Inferior parietal cortex (tissue), 1 donor: ENCODE data around the gene KRTAP4-7.
"Not testable (repeated sequence)": the region's sequence is repeated elsewhere in the genome, so short reads cannot be mapped to it uniquely, and the experiment has no call there.

Source experiments
- DNase-seq: peaks from one replicate; pipeline ENCODE4 v3.0.0-alpha.2; 2016; ENCODE audit errors: extremely low spot score

The KRTAP4-7 gene

DNA sequence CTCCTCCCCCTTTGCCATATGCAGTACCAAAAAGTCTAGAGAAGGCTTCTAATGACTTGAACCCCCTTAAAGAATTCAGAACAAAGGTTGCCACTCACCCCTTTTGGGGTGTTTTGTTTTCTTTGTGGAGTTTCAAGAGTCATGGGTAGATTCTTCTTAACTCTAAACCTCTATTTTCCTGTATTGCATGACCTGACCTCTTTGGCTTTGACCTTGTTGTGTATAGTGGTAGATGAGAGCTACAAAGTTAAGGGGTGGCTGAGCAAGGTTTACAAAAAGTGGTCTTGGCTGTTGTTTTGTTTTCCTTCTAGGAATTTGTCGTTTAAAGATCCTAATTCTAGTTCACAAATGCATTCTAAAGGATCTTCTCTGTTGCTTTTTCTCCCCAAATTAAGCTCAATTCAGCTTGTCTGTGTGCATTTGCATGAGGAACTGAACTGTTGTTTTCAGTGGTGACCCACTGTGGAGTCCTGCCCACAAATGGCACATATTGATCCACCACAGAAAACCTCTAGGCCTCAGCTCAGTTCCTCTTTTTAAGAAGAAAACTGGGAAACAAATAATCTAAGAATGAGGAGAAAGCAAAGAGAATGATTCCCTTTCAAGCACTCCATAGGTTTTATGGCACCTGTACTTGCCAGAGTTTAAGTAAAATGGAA lies 24.9 kb downstream of the KRTAP4-7 start:
- not testable (repeated sequence) for DNase-seq

DNA sequence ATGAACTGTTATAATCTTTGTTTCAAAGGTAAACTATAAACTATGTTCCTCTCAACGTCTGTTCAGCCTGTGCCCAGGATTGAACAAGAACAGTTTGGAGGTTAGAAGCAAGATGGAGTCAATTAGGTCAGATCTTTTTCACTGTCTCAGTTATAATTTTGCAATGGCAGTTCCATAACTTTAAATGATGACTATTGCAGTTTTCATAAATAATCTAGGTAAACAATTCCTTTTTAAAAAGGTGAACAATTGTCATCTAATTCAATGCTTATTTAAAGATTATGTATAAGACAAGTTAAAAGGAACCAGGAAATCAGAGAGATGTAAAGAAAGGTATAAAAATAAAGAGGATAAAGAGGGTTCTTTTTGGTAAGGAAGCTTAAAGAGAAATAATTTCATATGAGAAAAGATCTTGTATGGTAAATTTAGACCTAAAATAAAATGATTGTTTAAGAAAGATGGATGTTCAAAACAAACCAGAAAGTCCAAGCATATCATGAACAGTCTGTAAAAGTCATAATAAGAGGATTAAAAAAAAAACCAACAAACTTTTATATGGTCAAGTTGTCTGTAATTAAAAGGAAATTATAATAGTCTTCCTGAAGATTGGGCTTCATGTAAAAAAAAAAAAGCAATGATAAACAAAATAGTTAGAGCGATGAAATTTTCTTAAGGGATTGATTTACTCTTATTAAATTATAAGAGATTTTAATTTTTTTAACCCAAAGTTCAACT lies 27.4 kb downstream of the KRTAP4-7 start:
- DNase-seq, result no peak

DNA sequence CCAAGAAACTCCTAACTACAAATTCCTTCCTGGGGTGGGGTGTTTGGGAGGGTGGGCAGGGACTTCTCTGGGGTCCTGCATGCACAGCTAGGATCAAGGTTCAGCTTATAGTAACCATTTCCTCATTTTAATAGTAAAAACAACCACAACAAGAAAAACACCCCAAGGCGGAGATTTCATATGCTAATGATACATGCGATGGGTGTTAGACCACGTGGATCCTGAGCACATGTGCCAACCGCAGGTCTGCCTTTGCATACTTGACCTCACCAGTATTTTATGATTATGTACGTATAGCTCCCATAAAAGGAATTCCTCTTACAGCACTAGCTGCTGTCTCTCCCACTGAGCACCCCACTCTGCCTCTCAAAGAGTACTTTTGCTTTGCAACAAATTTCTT lies 32.3 kb downstream of the KRTAP4-7 start:
- no peak for DNase-seq

DNA sequence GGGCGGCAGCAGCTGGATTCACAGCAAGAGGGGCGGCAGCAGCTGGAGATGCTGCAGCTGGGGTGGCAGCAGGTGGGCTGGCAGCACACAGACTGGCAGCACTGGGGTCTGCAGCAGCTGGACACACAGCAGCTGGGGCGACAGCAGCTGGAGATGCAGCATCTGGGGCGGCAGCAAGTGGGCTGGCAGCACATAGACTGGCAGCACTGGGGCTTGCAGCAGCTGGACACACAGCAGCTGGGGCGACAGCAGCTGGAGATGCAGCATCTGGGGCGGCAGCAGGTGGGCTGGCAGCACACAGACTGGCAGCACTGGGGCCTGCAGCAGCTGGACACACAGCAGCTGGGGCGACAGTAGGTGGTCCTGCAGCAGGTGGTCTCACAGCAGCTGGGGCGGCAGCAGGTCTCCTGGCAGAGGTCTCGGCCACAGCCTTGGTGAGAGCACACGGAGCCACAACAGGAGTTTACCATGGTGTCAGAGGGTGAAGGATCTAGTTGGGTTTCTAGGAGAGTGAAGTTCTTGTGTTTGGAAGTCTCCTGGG lies 34.0 kb downstream of the KRTAP4-7 start, which contains the start of gene KRTAP4-11:
KRTAP4-11 (minus strand) TSS at position 528 of the 541 bp plus-strand sequence; CDS start at position 470, 58 bp downstream.
- not testable (repeated sequence) for DNase-seq

DNA sequence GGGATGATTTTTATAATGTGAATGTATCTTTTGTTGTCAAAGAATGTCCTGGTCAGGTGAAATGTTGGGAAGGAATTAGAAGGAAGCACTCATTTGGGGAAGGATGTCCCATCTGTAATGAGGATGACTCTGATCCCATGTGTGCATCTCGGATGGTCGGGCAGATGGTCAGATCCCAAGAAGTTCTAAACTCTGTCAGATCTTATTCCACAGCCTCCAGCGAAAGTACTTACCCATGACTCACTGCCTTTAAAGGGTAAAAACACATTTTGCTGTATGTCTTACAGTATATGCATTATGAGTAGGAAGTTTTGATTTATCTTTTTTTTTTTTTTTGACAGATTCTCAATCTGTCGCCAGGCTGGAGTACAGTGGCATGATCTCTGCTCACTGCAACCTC lies 34.8 kb downstream of the KRTAP4-7 start:
- DNase-seq, result no peak

DNA sequence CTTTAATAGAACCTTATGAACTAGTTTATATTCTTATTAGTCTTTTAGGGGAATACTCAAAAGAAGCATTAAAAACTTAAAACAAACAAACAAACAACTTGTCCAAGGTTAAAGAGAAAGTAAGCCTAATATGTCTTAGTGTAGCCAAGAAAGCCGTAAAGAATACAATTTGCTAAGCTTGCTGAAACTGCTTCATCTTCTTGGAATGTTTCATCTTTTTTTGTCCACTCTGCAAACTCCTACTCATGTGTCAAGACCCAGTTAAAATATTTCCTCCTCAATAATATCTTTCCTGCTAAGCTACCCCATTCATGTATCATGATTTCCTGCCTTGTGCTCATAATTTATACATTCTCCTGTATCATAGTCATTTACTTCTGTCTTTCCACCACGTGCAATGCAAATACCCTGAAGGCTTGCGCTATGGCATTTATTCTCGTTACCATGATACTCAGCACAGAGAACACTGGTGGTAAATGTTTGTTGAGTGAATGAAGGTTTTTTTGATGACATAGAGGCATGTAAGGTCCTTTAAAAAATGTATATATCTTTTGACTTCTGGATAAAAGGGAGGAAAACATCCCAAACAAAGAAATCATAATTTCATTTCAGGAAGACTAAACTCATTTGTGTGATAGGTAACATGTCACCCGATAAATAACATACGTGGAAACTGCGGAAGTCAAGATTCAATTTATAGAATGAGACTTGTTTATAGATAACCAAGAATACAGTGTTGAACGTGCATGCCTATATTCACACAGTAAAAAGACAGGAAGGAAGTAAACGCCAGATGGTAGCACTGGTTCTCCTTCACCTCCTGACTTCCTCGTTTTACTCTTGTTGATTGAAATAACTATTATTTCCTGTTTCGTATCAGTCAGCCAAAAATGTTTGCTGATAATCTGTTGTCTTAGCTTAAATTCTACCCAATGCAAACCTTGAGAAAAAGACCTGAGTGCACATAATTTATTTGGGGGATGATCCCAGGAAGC lies 36.0 kb downstream of the KRTAP4-7 start:
- DNase-seq, result not testable (repeated sequence)

DNA sequence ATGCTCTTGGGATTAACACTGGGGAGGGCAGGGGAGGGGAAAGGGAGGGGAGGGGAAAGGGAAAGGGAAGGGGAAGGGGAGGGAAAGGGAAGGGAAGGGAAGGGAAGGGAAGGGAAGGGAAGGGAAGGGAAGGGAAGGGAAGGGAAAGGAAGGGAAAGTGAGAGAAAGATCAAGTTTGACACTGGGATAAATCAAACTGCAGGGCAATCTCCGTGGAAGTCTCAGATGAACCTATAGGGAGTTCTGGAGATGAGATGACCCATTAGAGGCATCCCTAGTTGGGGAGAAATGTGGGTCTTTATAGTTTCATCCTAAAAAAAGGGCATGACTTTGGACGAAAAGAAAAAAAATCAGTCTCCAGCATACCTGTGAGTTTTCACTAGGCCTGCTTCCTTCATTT lies 37.8 kb downstream of the KRTAP4-7 start:
- DNase-seq, result no peak

DNA sequence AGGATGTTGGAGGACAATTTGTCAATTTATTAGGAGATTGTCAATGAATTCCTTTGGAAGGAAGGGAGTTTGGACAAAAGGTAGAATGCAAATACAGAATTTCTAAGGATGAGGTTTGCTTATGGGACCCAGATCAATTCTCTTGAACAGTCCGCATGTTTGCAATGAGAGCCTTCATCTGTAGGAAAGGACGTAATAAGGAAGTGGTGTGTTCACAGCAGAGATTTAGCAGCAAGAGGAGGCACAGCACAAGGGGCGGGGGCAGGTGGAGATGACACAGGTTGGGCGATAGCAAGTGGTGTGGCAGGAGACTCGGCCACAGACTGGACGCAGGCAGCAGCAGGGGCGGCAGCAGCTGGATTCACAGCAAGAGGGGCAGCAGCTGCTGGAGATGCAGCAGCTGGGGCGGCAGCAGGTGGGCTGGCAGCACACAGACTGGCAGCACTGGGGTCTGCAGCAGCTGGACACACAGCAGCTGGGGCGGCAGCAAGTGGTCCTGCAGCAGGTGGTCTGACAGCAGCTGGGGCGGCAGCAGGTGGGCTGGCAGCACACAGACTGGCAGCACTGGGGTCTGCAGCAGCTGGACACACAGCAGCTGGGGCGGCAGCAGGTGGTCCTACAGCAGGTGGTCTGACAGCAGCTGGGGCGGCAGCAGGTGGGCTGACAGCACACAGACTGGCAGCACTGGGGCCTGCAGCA lies 39.5 kb downstream of the KRTAP4-7 start:
- DNase-seq, result not testable (repeated sequence)

DNA sequence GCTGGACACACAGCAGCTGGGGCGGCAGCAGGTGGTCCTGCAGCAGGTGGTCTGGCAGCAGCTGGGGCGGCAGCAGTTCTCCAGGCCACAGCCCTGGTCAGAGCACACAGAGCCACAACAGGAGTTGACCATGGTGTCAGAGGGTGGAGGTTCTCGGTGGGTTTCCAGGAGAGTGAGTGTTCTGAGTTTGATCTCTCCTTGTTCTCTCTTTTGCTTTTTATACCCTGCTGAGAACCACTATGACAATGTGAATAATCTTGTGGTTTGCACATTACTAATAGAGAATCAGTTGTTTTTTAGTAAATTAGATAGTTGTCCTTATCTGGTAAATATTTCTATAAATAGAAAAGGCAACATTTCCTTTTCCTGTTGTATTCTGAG lies 40.0 kb downstream of the KRTAP4-7 start, which contains the start of gene KRTAP4-12:
KRTAP4-12 (minus strand) TSS at position 192 of the 381 bp plus-strand sequence; CDS start at position 132, 60 bp downstream.
- not testable (repeated sequence) for DNase-seq

DNA sequence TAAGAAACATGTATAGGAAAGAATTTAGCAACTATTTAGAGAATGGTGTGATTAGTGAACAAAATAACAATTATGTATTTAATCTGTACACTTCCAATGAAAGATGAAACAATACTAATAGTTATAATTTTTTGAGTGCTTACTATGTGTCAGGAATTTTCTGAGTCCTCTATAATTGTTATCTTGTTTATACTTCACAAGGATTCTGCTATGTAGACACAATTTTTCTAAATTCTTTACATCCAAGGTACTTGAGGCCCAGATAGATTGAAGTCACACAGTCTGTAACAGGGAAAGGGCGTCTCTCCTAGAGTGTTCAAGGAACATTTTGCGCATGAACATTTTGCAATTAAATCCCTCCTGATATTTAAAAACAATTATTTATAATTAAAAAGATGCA lies 41.1 kb downstream of the KRTAP4-7 start:
- DNase-seq, result no peak

DNA sequence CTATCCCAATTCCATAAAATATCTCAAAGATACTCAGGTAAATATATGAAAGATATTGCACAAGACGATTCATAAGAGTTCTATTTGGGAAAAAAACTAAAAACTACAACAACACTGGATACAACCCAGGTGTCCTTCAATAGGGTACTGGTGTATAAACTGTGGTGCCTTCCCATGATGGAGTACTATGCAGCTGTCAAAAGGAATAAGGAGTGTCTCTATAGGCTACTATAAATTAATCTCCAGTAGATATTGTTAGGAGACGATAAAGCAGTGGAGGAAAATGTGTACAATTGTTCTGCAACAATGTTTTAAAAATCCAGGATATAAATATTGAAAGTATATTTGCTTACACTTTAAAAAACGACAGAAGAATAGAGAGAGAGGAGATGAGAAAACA lies 42.5 kb downstream of the KRTAP4-7 start:
- DNase-seq, result no peak

DNA sequence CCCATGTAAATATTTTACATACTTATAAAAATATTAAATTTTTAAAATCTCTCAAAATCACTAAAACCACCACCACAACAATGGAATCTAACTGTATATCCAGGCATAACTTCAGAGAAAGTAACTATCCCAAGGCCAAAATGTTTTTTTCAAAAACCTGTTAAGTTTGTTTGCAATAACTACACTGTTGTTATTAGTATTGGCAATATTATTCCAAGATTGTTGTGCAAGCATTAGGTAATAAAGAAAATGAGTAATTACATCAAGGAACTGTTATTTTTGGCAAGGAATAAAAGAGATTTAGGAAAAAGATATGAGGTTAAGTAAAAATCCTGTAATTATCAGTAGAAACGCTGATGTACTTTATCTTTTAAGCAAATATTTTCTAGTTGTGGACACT lies 43.4 kb downstream of the KRTAP4-7 start:
- DNase-seq, result no peak

DNA sequence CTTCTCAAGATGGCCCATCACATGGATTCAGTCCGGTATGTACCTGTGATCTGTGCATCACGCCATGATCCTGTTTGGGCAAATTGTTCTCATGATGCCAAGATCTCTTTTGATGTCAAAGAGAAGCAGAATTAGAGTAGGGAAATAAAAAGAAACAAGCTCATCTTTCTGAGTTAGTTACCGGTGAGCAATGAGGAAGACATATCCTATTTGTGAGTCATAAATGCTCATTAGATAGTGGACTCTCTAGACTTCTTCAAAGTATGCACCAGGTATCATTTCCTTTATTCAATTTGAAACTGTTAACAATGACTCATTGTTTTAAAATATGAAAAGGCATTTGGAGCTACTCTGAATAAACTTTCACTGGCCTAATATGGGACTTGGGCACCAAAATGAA lies 48.0 kb downstream of the KRTAP4-7 start:
- no peak for DNase-seq

DNA sequence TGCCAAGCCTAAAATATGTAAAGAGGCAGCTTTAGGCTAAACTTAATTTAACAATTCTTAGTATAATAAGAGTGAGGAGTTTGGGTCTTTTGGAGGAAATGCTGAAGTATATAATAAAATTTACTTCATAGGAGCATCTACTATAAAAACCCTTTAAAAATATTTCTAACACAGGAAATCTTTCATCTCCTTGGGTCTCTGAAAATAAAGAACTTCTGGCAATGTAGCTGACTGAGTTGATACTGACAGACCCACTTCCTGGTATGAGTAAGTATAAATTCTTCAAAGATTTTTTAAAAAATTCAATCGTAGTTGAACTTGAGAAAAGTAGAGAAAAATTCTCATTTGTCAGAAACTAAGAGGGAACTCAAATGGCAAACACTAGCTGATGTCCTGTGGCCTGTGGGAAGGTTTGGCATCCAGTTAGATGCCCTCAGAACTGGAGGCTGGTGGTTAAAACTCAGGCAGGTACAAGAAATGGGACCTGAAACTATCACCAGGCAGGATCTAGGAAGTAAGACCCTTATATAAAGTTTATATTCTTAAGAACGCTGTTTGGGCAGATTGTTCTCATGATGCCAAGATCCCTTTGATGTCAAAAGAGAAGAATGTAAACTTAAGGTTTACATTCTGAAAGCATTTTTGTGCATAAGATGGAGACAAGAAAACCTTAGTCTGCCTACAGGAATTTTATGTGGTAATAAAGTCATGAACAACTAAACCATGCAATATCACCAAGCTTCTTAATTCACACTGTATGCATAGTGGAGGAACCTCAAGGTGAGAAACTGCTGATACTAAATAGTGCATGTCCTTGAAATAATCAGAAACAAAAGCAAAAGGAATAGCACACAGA lies 50.2 kb downstream of the KRTAP4-7 start:
- no peak for DNase-seq
